GM19372 (cell line): ENCODE data around the gene VCX3B.
"Not testable (repeated sequence)": the region's sequence is repeated elsewhere in the genome, so short reads cannot be mapped to it uniquely, and the experiment has no call there.

Source experiments
- ATAC-seq: cut with Tn5 transposase; IDR thresholded peaks from one replicate; pipeline ENCODE4 v1.9.1; 2021; ENCODE audit warnings: mild to moderate bottlenecking, low read depth, moderate library complexity; ENCODE audit not compliant: unreplicated experiment

Gene VCX3B

DNA sequence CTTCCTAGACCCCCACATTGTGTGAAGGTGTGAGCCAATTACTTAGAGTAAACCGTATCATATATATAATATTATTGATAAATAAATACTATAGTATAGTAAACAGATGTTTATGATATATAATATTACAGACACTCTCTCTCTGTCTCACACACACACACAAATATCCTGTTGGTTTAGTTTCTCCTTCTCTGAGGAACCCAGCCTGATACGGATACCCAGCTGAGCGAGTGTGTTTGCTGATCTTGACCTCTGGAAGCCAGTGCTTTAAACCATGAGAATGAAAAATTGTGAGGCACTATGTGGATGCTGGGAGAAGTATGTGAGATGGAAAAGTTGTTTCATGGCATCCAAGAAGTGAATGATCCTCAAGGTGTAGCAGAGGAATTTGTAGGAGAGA is at the start of gene VCX3B:
Gene VCX3B (plus strand): TSS at position 301 of the 400 bp plus-strand sequence. CDS start 621 bp downstream, outside the sequence.
- ATAC-seq = not testable (repeated sequence)

DNA sequence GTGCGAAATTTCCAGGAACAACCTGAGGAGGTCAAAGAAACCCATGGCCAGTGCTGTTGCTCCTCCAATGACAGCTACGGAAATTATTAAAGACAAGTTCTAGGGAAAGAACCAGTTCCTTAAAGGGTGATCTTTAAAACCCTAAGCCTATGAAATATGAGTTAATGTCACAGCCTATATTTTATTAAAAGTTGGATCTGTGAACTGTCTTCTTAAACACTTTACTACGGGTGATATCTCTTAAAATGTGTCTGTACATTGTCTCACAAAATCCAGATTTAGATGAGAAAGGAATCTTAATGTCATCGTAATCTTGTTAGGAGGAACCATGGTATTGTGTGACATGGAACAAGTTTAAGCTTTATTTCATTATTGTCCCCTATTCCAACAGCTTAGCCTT is 46.3 kb upstream of the VCX3B start:
- ATAC-seq = no peak

DNA sequence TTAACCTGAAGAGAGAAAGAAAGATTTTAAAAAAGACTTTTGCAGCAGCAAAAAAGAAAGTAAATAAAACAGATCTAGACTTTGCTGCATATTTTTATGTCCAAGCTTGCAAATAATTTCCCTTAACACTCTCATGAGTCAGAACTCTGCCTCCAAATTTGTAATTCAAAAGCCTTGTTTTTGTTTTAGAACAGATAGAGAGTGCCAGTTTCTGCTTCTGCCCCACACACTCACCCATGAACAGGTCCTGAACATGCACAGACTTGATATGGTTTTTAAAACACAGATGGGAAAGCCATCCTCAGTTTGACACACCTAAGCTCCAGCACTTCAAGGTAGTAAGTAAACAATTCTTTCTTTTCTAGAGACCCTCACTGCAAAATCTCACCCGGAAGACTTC is 39.7 kb upstream of the VCX3B start:
- ATAC-seq = no peak

DNA sequence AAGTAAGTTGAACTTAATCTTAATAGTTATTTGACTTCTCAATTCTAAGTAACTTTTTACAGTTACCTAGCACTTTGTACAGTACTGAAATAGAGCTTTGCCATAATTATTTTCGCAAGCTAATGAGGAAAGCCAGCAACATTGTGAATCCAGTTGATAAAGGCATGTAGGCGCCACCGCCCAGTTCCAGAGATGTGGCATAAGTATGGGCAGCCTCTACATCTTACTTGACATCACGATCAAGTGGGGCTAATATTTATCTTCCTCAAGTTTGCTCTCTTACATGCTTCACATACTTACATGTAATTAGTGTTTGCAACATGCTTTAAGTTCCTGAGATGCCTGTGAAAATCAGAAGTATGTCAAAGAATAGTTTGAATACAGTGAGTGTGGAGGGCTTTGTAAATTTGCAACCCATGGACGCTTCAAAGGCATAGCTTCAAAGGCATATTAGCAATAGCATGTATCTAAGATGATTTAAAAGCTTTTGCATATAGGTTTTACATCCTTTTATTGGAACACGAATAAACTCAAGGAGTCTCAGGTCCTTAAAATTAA is 34.9 kb upstream of the VCX3B start:
- ATAC-seq = no peak

DNA sequence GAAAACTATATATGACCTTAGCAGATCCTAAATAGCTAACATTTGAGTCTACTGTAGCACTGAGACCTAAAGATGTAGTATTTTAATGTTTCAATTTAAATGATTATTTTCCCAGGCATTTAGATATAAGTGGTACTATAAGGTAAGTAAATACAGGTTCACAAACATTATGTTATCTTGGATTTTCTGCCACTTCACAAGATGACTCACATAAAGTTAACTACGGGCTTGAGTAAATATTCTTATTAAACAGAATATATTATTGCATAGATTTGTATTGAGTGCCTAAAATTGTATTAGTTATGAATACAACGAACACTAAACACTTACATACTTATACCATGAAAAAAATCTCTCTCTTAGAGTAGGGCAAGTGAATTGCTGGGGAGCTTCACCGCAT is 34.2 kb upstream of the VCX3B start:
- ATAC-seq = no peak

GRCh38 chrX:8432396-8432795 is 32.2 kb upstream of the VCX3B start:
- ATAC-seq = no peak

DNA sequence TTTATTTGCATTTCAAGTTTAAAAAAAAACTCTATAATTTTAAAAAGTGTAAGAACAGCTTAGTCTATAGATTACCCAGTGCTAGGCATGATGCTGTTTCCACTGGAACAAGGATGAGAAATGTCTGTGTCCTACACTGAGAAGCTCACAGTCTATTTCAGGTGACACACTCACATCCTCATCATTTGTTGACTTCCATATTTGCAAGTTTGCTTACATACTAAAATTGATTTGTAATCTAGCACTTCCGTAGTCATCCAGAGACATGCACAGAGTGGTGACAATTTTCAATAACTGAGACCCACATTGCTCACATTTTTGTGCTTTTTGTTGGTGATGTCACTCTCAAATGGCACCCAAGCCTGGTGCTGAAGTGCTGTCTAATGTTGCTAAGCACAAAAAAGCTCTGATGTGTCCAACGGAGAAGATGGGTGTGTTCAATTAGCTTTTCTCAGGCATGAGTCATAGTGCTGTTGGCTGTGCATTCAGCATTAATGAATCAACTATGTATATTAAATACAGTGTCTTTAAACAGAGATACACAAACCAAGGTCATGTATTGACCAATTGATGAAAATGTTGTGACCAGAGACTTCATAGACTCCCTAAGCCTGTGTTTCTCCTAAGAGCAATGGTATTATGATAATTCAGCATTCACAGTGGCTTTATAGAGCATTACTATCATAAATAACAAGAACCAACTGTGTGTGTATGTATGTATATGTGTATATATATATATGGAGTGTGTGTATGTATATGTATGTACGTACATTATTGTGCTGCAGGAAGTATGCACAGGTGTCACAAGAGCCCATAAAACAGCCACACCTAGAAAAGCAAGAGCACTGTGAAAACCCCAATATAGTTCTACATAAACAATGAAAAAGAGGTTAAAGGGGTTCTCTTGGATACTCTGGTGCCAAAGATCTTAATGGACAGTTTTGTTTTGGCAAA is 31.2 kb upstream of the VCX3B start:
- ATAC-seq = no peak

DNA sequence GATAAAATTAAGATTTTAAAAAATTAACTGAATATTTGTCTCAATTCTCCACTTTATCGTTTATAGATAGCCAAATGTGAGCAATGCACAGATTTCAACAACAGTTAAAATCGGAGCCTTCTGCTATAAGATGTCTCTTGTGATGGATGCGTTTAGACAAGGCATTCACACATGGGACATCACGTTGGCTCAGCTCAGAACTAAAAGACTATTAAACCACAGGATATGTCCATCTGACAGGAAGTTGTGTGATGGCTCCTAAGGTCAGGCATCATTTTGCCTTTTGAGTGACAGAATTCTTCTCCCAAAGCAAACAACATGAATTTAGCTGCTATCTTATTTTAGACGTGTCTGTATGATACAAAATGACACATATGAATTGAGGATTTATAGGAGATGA is 17.3 kb upstream of the VCX3B start:
- ATAC-seq = no peak

GRCh38 chrX:8452343-8452742 is 12.3 kb upstream of the VCX3B start:
- ATAC-seq = not testable (repeated sequence)

DNA sequence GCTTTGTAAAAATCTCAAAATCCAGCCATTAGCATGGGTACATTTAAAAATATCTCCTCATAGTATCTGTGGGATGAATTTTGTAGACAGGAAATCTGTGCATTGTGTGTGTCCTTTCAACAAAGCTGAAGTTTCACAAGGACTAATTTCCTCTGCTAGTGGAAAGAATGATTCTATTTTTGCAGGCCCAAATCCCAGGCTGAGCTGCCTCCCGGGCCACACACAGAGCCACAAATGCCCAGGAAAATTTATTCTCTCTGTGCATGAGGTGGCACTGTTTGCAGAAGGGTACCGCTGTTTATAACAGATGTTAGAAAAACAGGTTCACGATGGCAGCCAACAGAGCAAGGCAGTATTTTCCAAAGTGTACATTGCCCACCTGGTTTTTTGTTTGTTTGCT is 11.0 kb upstream of the VCX3B start:
- ATAC-seq = no peak

- ATAC-seq = no peak
These were observed 9.1 kb upstream of the VCX3B start for GRCh38 chrX:8455557-8455956.

DNA sequence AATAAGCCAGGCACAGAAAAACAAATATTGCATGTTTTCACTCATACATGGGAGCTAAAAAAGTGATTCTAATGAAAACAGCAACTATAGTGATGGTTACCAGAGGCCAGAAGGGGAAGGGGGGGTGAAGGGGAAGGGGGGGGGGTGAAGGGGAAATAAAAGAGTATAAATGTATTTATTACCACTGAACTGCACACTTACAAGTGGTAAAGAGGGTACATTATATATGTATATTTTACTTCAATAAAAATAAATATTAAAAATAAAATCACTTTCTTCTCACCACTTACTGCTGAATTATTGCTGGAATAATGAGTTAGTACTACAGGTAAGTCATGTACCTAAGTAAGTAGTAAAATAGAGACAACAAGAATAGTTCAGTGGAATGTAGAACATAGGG is 2.1 kb upstream of the VCX3B start:
- ATAC-seq = no peak

DNA sequence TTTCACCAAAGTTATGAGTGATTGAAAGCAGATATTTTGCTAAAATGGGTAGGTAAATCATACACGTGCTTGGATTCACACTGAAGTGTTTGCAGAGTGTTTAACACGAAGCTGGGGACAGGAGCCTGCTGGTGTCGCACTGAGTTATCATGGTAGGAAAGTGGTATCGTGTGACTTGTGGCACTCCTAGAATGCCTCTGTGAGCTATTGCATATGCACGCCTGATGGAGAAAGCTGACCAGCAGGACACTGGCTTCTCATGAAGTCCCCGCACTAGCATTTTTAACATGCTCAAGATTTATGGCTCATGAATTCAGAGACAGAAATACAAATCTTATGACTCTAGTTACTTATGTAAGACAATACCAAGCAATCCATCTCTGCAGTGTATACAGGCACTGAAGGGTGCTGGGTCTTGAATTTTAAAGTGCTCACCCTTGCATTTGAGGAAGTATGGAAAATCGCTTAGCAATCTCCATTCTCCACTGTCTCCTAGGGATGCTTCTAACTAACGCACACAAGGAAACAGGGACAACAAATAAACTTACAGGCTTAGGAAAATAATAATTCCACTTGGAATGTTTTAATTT is 19.8 kb downstream of the VCX3B start:
- no peak for ATAC-seq

DNA sequence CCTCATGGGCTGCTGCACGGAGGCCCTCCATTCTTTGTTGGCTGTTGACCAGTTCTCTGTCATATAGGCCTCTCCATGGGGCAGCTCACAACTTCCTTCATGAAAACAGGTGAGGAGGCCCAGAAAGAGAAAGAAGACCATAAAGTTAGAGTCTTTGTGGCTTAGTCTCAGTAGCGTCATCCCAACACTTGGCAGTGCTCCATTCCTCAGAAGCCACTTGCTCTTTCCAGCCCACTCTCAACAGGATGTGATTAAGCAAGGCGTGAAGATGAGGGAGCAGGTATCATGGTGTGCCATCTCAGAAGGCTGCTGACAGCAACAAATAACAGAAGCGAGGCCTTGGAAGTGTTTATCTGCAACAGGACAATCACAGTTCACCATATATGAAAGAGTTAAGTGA is 30.4 kb downstream of the VCX3B start:
- ATAC-seq = not testable (repeated sequence)

GRCh38 chrX:8500203-8500602 is 35.6 kb downstream of the VCX3B start:
- no peak for ATAC-seq

- not testable (repeated sequence) for ATAC-seq
These were observed 37.5 kb downstream of the VCX3B start for GRCh38 chrX:8502101-8502500.

GRCh38 chrX:8504451-8504850 is 39.8 kb downstream of the VCX3B start:
- no peak for ATAC-seq
